ENCODE data around the gene TBC1D14.
"Not testable (repeated sequence)": the region's sequence is repeated elsewhere in the genome, so short reads cannot be mapped to it uniquely, and the experiment has no call there.

- not testable (repeated sequence) for TF ChIP-seq CTCF (IDR thresholded peaks at IDR 0.05); ZFX (IDR thresholded peaks at IDR 0.05; ENCODE audit: borderline replicate concordance)
These were observed 170.3 kb downstream of the TBC1D14 start for GRCh38 chr4:7079909-7080308.
